CD4-positive, alpha-beta T cell treated with Interleukin-4 for 4 hours (primary cell): ENCODE results near the gene ATG9A.
A peak's percentile ranks its signal among the peaks of the same experiment; 100 is the strongest.

ENCODE experiments used
- DNase-seq: peaks from one replicate; pipeline ENCODE4 v3.0.0-alpha.2; 2020

ATG9A gene

GRCh38 chr2:219221957-219222518 is 7.4 kb downstream of the ATG9A start:
- DNase-seq, result no peak

DNA sequence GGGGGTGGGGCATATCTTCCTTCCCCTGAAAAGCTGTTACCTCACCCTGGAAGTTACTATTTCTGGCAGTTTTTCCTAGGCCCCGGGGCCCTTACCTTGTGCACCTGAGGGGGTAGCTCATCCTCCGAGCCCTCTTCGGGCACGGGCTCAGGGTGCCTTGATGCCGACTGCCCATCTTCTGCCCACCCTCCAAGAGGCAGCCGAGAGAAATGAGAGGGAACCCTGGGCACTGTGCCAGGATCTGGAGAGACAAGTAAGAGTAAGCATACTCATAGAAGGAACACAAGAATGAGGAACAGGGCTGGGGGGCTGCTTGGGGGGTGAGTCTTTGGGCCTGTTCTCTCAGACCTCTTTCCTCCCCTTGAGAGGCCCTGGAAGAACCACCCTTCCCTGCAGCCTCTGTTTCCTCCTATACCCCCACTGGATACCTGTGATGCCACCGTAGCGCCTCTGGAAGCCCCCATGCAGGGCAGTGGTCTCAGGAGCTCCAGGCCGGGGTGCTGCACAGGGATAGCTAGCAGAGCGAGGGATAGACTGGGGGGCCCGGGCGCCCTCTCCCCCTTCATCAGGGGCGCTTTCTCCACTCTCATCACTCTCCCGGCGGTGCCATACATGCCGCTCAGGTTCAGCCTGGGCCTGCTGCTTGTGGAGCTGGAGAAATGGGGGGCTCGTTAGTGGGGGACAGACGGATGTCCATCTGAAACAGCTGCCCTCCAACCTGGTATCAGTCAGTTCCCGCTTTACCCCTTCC is 8.6 kb downstream of the ATG9A start:
- no peak for DNase-seq

- DNase-seq, result no peak
These were observed 9.5 kb downstream of the ATG9A start for GRCh38 chr2:219219784-219220532.

DNA sequence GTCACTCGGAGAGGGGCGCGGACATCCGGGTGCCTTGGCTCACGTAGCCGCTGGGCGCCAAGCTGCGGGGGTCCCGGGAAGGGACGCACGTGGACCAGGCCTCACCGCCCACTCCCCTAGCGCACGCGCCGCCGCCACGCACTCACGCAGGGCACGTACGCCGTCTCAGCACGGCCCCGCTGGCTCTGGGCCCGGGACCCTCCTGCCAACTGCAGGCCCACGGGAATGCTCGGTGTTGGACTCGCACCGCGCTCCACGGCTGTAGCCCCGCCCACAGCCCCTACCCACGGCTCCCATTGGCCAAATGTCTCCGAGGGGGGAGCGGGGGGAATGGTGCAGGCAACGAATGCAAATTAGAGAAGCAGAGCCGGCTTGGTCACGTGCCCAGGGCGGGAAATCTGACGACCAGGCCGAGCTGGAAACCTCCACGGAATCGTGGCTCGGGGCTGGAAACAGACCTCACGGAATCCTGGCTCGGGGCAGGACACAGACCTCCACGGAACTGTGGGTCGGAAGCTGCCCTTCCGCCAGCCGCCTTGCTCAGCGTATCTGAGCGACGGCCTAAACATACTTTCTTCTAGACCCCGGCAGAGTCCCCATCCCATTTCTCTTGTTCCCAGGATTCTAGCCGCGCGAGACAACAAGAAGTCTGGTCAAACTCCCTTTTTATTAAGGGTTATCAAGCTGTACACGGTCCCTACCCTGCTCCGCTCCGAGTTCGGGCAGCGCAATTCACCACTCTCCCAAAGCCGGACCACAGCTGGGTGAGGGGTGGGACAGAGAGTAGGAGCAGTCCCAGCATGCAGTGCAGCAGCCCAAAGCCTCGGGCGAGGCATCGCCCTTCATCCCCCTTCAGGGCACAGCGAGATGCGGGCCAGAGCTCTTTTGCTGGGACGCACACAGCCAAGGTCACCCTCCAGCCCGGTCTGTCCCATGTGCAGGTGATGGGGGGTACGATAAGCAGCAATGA is 10.4 kb downstream of the ATG9A start, which contains the start of gene ABCB6:
Gene ABCB6 (minus strand): TSS at position 227 of the 970 bp plus-strand sequence. CDS start 285 bp downstream, outside the sequence.
- peak; percentile 86 for DNase-seq

- DNase-seq, result no peak
These were observed 11.2 kb downstream of the ATG9A start for GRCh38 chr2:219218217-219218731.

DNA sequence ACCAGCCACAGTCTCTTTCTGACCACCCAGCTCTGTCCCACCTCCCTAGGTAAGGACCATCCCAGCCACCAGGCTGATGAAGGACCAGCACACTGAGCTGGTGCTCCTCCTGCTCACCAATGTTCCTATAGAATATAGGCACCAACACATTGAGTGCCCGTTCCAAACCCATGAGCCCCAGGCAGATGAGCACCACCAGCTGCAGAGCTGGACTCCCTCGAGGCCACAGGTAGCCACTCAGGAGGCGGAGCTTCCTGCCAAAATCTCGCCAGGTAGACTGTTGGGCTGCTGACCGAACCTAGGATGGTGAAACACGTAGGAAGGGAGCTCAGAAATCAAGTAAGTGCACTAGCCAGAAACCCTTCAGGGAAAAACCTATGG is 12.9 kb downstream of the ATG9A start:
- no peak for DNase-seq

DNA sequence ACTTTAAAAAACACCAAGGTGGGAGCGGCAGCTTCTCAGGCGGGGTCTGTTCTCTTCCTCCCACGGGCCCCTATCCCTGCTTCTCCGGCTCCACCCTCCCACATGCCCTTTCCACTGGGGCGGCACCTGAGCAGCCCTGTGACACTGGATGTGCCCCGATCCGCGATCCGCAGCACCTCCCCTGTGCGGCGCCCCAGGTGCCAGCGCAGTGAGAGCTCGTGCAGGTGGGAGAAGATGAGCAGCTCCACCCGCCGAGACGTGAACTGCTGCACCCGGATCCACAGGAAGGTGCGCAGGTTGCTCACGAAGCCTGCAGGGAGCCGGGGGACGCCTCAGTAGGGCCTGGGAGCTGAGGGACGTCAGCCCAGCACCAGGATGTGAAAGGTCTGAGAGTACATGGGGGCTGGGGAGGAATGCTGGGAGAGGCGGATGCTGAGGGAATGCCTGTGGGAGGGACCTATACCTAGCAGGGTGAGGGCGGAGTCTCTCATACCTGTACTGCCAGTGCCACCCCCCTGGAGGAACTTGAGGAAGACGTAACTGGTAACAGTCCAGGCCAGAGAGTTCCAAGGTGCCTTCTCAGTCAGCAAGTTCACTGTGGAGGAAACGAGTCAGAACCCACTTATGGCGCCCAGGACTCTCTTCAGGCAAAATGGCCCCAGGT is 13.4 kb downstream of the ATG9A start:
- DNase-seq, result no peak

GRCh38 chr2:219214786-219215185 is 14.7 kb downstream of the ATG9A start:
- DNase-seq, result no peak

DNA sequence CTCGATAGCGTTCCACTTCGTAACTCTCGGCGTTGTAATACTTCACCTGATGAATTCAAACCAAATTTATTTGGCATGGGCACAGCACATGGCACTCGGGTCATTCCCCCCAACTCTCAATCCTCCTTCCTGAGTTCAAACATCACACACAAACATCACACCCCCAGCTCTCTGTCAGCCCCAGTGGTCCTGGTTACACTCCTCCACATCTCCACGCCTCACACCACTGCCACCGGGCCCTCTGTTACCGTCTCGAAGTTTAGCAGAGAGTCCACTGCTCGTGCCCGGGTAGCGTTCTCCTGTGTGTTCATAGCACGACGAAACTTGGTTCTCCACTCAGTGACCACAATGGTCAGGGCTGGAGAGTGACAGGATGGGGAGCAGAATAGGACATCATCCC is 15.3 kb downstream of the ATG9A start:
- DNase-seq, result no peak

DNA sequence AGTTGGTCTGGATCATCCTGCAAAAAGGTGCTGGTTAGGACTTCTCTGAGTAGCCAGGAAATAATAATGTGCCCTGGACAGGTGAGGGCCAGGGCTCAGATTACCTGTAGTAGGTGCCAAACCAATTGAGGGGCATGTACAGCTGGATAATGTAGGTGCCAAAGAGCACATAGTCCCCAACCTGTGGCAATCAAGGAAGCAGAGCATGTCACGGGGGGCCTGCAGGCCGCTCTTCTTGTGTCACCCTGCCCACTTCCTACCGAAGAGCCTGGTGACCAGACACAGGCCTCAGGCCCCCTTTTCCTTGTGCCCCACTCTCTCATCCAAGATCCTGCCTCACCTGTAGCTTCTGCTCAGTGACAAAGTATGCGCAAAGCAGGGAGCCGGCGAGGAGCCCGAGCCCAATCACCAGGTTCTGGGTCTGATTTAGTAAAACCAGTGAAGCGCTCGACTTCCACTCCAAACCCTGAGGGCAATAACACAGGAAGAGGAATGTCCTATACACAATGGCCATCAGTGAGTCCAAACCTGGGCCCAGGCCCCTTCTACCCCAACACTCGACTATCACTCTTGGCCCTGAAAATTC is 15.9 kb downstream of the ATG9A start:
- no peak for DNase-seq

- DNase-seq, result no peak
These were observed 16.4 kb downstream of the ATG9A start for GRCh38 chr2:219213026-219213415.

GRCh38 chr2:219210886-219211362 is 18.5 kb downstream of the ATG9A start:
- no peak for DNase-seq

DNA sequence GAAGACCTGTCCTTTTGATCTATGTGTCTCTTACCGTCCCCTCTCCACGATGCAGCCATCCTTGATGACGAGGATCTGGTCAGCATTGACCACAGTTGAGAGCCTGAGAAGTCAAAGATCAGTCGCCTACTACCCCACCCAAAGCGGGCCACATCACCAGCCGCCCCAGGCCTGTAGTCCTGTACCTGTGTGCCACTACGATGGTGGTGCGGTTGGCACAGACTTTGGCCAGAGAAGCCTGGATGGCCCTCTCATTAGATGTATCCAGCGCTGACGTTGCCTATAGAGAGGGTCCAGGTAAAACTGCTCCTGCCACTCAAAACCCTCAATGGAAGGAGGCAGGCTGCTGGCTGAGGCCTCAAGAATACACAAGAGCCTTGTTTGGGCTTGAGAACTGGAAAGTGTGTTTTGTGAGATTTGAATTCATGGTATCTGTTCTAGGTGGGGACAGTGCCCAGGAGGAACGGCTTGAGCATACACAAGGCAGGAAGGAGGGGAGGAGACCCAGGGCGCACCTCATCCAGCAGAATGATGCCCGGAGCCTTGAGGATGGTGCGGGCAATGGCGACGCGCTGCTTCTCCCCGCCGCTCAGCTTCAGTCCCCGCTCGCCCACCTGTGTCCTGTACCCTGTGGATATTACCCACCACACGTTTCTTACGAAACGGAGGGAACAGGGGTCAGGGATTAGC is 19.1 kb downstream of the ATG9A start:
- no peak for DNase-seq

DNA sequence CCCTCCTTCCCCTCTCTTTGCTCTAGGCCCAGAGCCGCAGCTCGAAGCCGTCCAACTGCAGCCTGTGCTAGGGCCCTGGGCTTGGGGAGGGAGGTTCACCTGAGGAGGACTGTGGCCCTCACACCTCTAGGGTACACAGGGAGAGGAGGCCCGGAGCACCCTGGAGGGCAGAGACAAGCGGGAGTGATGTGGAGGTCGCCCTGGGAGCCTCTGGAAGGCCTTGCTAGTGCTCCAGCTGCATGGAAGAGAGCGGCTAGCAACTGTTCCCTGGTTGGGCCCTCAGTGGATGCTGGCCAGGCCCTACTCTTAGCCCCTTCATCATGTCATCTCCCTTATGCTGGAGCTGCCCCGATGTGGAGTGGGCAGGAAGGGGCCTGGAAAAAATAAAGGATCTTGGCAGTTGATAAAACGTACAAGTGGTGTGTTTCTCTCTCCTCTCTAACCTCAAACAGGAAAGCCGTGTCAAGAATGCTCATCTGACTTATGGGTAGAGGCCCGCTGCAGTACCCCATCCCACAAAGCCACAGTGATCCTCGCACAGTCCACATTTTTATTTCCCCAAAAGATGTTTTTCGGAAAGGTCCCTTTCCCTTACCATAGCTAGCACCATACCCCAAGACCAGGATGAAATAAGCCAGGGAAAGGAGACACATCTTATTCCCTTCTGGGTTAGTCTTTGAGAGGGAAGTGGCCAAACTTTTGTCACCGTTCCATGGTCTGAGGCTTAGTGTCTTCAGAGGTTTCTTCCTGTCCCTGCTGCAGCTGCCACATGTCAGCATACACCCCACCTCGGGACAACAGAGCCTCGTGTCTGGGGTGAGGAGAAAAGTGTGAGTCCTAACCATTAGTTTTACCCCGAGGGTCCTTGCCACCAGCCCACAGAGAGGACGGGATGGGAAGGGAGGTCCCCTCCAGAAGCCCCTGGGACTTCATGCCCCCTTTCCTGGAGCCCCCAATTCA is 19.9 kb downstream of the ATG9A start:
- no peak for DNase-seq

DNA sequence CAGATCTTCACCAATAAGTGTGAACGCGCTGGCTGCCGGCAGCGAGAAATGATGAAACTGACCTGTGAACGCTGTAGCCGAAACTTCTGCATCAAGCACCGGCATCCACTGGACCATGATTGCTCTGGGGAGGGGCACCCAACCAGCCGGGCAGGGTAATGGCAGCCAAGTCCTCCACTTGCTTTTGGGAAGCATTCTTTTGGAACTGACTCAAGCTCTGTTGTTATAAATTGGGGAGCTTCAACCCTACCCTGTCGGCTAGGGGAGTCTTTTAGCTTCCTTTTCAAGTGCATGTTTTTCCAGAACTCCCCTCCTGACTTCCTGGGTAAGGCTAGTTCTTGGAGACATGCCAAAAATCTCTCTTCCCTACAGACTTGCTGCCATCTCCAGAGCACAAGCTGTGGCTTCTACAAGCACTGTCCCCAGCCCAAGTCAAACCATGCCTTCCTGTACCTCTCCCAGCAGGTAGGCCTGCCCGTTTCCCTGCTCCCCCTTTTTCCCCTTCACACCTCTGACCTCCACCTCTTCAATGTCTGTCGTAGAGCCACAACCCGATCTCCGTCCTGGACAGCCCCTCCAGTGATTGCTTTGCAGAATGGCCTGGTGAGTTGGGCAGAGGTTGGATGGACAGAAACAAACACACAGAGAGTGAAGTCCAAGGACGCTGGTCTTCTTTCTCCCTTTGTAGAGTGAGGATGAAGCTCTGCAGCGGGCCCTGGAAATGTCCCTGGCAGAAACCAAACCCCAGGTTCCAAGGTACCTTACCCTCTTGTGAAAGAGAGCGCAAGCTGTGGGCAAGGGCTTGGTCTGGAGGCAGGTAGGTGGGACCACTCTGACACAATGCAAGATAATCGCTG is 21.3 kb downstream of the ATG9A start:
- no peak for DNase-seq

DNA sequence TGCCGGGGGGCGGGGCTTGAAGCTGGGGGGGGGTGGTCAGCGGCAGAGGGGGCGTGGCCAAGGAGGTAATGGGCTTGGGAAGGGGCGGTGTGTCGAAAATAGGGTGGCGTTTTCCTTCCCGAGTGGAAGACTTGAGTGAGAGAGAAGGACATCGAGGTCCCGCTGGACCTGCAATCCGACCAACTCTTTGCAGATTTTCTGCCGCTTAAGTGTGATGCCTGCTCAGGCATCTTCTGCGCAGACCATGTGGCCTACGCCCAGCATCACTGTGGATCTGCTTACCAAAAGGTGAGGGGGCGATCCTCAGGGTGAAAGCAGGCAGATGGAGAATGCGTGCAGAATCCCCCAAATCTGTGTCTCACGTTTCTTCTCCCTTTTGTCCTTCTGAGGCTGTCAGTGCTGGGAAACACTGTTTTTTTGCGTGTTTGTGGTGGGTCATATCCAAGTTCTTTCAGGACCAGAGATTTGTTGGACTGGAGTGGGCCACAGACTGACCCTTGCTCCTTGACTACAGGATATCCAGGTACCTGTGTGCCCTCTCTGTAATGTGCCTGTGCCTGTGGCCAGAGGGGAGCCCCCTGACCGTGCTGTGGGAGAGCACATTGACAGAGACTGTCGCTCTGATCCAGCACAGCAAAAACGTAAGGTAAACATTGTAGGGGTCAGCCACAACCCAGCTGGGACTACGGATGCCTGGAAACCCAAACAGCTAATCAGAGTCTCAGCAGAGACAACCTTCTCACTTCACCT is 22.1 kb downstream of the ATG9A start:
- DNase-seq, result no peak

DNA sequence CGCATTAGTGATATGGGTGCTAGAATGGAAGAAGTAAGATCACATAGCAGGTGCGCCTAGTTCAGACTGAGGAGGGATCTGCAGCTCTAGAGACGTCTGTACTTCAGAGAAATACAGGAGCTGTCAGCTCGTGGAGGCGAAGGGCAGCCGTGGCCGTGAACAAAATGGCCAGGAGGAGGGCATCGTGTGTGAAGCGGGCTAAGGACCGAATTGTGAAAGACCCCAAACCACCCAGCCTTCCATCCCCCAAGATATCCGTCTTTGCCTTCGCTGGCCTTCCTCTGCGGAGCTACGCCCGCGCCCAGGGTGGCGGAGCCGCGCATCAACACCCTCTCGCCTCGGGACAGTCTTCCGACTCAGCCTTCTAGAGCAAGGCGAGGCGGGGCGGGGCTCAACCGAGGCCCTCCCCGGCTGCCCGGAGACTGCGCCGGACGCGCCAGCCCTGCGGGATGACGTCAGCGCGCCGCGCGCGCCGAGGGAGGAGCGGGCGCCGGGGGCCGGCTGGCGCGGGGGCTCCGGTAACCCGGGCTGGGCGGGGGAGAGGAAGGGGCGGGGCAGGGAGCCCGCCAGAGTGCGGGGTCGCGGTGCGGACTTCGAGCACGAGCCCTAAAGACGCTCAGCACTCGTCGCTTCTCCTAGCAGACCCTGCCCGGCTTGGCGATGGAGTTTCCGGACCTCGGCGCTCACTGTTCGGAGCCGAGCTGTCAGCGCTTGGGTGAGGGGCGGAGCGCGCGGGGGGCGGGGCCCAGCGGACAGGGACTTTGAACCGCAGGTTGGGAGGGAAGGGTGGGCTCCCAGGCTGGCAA is 22.9 kb downstream of the ATG9A start, which contains the start of gene ZFAND2B:
Gene ZFAND2B (plus strand): TSS at position 455 of the 806 bp plus-strand sequence. CDS start 206 bp downstream, at position 661.
- peak; percentile 93 for DNase-seq
